Dendritic cell treated with granulocyte-macrophage colony-stimulating factor and Interleukin-4, amounts not matched to agents 40 ng/mL and 50 ng/mL, for 4 days (primary cell): ENCODE data around the gene NKG7.

Experiments
- H3K27ac Mint-ChIP-seq: one replicate; pipeline ENCODE4 v1.8.0; 2022; ENCODE audit warnings: mild to moderate bottlenecking, mixed read lengths
- H3K27me3 Mint-ChIP-seq: one replicate; pipeline ENCODE4 v1.8.0; 2022; ENCODE audit warnings: mild to moderate bottlenecking, mixed read lengths
- H3K36me3 Mint-ChIP-seq: one replicate; pipeline ENCODE4 v1.8.0; 2022; ENCODE audit warnings: low read depth, mixed read lengths
- H3K4me1 Mint-ChIP-seq: one replicate; pipeline ENCODE4 v1.8.0; 2022; ENCODE audit warnings: low read depth, mixed read lengths
- H3K4me3 Mint-ChIP-seq: one replicate; pipeline ENCODE4 v1.8.0; 2022; ENCODE audit warnings: mild to moderate bottlenecking, moderate library complexity, mixed read lengths
- H3K9me3 Mint-ChIP-seq: one replicate; pipeline ENCODE4 v1.8.0; 2022; ENCODE audit warnings: mixed read lengths
- intact Hi-C: fragments of 100-400 bp; cut with micrococcal nuclease; formaldehyde crosslinking; loops from one replicate; pipeline ENCODE4 v1.15.0; 2022

The NKG7 gene

DNA sequence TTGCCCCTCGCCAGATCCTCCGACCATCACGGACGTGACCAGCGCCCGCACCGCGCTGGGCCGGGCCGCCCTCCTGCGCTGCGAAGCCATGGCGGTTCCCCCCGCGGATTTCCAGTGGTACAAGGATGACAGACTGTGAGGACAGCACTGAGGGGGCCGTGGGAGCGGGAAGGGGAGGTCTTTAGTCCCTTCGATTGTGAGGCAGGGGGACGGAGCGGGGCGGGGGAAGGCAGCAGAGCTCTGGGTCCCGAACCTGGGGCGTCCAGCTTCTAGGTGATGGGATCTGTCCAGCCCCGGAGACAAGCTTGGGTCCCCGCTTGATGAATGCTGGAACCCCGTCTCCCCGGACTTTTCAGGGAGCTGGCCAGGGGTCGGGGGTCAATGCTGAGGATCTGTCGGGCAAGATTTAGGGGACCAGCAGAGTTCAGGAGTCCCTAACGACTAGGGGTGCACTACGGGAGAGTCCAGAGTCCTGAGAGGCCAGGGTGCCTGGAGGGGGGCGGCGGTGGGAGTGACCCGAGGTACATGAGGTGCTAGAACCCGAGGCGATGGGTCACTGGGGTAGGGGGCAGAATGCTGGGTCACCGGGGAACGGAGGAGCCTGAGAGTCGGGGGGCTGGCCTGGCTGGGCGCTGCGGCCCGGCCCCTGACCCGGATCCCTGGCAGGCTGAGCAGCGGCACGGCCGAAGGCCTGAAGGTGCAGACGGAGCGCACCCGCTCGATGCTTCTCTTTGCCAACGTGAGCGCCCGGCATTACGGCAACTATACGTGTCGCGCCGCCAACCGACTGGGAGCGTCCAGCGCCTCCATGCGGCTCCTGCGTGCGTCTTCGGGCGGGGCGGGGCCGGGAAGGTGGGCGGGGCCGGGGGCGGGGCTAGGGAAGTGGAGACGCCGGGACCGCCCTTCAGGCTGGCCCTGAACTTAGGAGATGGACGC, 45.1 kb downstream of the NKG7 start:
- Mint-ChIP-seq H3K9me3 (no peaks in the 10 kb centered on the region), H3K27me3 (peaks cover 65% of the 10 kb centered on the region), H3K4me1 (peaks cover 22% of the 10 kb centered on the region), H3K27ac (no peak overlapping the region), H3K4me3 (peak overlapping the region; percentile 66), H3K36me3 (no peaks in the 10 kb centered on the region)
- intact Hi-C loops: no loop called here

DNA sequence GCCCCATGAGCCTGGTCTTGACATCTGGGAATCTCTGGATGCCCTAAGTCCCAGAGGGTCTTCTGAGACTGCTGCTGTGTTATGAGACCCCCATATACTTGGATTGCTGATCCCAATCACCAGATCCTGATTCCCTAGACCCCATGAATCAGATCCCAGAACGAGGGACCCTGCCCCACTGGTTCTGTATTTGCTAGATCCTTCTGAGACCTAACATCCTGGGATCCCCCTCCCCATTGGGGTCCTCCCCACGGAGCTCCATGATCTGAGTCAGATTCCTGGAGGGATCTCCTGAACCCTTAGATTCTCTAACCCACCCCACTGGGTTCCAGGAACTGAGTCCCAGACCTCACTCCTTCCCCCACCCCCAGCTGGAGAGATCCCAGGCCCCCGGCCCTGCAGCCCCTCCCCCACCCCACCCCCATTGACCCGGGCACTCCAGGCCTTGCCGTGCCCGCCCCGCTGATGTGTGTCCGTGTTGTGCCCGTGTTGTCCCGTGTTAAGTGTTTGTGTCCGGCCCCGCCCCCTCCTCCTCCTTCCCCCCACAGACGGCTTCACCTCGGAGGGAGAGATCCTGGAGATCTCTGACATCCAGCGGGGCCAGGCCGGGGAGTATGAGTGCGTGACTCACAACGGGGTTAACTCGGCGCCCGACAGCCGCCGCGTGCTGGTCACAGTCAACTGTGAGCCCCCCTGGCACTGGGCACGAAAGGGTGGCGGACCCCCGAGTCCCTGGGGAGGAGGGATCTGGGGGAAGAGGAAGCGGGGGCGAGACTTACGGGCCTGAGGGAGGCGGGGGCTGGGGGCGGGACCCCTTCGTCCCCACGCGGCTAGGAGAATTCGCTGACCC, 46.0 kb downstream of the NKG7 start:
- Mint-ChIP-seq H3K4me3 (no peak overlapping the region), H3K27ac (no peak overlapping the region), H3K36me3 (no peaks in the 10 kb centered on the region), H3K27me3 (peaks cover 70% of the 10 kb centered on the region), H3K4me1 (peaks cover 22% of the 10 kb centered on the region), H3K9me3 (no peaks in the 10 kb centered on the region)
- intact Hi-C loops: no loop called here

DNA sequence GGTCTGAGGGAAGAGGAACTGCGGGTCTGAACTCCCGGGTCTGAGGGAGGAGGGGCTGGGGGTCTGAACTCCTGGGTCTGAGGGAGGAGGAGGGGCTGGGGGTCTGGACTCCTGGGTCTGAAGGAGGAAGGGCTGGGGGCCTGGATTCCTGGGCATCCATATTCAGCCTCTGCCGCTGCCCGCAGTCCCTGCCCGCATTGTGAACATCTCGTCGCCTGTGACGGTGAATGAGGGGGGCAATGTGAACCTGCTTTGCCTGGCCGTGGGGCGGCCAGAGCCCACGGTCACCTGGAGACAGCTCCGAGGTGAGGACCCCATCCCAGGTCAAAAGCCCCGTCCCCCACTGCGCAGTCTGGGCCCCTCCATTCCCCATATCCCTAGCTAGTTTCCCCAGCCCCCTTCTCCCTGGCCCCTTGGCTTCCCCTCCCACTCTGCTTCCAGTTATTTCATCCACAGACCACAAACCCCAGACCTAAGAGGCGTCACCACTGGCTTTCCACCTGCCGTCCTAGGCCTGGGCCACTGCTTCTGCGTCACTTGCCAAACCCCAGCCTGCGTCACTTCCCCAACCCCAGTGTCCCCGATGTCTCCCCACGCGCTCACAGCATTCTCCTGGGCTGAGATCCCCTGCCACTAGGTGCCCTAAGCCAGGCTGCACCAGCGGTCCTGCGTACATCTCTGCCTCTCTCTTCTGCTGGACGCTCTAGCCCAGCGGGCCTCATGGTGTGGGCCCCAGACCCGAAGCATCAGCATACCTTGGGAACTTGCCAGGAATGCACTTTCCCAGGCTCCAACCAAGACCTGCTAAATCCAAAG, 47.1 kb downstream of the NKG7 start:
- H3K4me3 Mint-ChIP-seq: no peak overlapping the region
- H3K4me1 Mint-ChIP-seq: peaks cover 22% of the 10 kb centered on the region
- H3K27me3 Mint-ChIP-seq: peaks cover 71% of the 10 kb centered on the region
- intact Hi-C loops: no loop called here
- H3K9me3 Mint-ChIP-seq: no peaks in the 10 kb centered on the region
- H3K27ac Mint-ChIP-seq: no peak overlapping the region
- H3K36me3 Mint-ChIP-seq: no peaks in the 10 kb centered on the region

DNA sequence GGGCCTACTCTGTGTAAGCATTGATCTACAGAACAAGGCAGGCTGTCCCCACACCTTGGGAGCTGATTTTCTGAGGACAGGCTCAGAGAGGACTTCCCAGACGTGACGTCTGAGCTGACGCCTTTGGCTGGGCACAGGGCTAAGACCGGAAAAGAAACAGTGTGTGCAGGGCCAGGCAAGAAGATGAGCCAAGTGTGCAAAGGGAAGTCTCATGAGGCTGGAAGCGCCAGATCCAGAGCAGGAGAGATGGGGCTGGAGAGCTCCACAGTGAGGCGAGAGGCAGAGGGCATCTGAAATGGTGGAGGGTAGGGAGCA, 48.3 kb downstream of the NKG7 start:
- no peaks in the 10 kb centered on the region for H3K9me3 Mint-ChIP-seq
- no peak overlapping the region for H3K27ac Mint-ChIP-seq
- no peak overlapping the region for H3K4me3 Mint-ChIP-seq
- no peaks in the 10 kb centered on the region for H3K36me3 Mint-ChIP-seq
- intact Hi-C loops: no loop called here
- peaks cover 66% of the 10 kb centered on the region for H3K27me3 Mint-ChIP-seq
- H3K4me1 Mint-ChIP-seq: peaks cover 22% of the 10 kb centered on the region

DNA sequence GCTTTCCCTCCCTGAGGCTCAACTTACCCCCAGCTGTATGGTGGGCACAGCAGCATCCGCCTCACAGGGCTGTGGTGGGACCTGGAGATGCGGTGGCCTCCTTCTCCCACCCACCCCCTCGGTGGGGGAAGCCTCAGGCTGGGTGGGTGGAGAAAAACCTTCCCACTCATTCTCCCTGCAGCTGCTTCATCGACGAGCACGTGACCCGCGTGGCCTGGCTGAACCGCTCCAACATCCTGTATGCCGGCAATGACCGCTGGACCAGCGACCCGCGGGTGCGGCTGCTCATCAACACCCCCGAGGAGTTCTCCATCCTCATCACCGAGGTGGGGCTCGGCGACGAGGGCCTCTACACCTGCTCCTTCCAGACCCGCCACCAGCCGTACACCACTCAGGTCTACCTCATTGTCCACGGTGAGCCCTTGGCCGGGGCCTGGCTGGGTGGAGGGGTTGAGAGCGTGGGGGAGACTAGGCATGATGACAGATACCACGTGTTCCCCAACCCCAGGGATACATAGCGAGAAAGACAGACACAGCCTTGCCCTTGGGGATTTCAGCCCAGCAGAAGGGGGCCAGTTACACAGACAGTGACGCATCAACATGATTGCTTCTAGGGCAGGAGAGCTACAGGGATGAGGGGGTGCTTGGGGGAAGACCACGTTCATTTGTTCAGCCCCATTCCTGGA, 48.8 kb downstream of the NKG7 start:
- intact Hi-C loops: no loop called here
- peaks cover 22% of the 10 kb centered on the region for H3K4me1 Mint-ChIP-seq
- no peak overlapping the region for H3K4me3 Mint-ChIP-seq
- H3K27ac Mint-ChIP-seq: no peak overlapping the region
- H3K36me3 Mint-ChIP-seq: no peaks in the 10 kb centered on the region
- peaks cover 66% of the 10 kb centered on the region for H3K27me3 Mint-ChIP-seq
- no peaks in the 10 kb centered on the region for H3K9me3 Mint-ChIP-seq

DNA sequence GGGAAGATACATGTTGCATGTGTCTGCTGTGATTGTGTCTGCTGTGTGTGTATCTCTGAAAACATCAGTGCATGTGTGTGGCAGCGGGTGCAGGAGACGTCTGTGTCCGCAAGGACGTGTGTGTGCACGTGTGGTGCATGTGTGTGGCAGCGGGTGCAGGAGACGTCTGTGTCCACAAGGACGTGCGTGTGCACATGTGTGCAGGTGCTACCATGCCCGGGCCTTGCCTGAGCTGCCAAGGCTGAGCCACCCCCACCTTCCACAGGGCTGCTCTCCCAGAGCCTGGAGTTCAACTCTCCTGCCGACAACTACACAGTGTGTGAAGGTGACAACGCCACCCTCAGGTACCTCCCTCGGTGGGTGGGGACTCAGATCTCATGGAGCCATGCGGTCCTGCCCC, 50.7 kb downstream of the NKG7 start:
- H3K4me3 Mint-ChIP-seq: no peak overlapping the region
- peaks cover 10% of the 10 kb centered on the region for H3K4me1 Mint-ChIP-seq
- no peaks in the 10 kb centered on the region for H3K9me3 Mint-ChIP-seq
- intact Hi-C loops: no loop called here
- no peaks in the 10 kb centered on the region for H3K36me3 Mint-ChIP-seq
- H3K27me3 Mint-ChIP-seq: peaks cover 52% of the 10 kb centered on the region
- no peak overlapping the region for H3K27ac Mint-ChIP-seq
